Suppressor macrophage (primary cell): ENCODE measurements around the gene MITF.
"Not testable (repeated sequence)": the region's sequence is repeated elsewhere in the genome, so short reads cannot be mapped to it uniquely, and the experiment has no call there.

Source experiments
- DNase-seq, 4 experiments: peaks; one replicate each; pipeline ENCODE4 v3.0.0-alpha.2; 2020 to 2022

Gene MITF

DNA sequence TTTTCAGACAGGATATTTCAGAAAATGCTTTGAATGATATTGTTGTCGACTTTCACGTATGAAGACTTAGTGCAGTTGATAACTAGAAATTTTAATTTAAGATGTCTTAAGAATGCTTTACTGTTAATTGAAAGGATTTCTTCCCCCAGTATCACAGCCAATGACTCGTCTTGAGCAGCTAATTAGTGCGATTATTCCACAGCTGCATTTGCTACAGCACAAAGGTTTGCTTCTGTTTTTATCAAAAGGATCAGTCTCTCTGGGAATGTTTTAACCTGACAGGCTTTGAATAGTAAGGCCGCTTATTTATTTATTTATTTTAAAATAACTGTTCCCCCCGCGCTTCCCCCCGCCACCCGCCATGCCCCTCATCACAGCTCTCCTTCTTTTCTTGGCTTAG, 136.8 kb downstream of the MITF start:
- DNase-seq, result no peak

GRCh38 chr3:69878254-69878653, 139.0 kb downstream of the MITF start:
- DNase-seq, result no peak

DNA sequence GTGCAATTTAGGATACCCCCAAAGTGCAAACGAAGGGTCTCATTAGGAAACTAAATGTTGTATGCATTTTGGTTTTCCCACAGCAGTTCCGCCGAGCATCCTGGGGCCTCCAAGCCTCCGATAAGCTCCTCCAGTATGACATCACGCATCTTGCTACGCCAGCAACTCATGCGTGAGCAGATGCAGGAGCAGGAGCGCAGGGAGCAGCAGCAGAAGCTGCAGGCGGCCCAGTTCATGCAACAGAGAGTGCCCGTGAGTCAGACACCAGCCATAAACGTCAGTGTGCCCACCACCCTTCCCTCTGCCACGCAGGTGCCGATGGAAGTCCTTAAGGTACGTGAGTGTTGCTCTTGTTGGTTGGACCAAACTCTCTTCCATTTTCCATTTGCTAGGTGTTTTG, 139.8 kb downstream of the MITF start:
- no peak for DNase-seq

DNA sequence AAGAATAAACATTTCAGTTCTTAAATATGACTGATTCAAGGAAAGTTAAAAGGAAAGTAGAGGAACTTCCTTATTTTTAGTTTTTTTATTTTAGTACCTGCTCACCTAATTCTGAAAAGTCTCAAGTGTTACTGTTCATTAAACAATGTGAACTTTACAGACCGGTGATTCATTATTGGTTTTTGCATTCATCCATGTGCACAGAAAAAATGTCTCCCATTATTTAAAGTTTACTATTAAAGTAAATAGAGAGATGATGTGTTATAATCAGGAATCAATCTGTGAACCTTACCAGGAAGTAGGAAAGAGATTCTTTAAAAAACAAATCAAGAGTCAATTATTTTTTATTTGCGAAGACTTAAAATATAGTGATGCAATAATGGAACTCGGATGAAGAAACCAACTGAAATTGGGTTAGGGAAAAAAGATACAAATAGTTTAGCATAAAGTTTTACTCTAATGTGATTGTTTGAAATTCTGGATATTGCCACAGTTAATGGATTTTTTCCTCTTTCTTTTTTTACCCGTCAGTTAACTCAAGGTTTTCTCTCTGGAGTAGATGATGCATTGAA, 140.9 kb downstream of the MITF start:
- DNase-seq, result no peak

DNA sequence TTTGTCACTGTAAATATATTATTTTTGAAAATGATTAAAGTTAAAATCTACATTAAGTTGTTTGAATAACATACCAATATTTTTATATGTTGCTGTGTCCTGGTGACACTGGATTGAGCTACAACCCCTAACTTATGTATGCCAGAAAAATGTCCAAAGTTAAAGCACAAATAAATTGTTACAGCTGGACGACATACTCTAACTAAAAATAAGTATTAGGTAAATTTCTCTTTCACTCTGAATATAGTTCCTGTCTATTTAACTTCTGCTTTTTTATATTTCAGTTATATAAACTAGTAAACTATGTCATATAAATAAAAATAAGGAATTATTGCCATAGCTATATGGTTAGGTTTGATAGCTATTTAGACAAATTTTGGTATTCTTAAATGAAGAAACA, 141.8 kb downstream of the MITF start:
- peak in 2 of 4 experiments; percentile 45 to 60 for DNase-seq

DNA sequence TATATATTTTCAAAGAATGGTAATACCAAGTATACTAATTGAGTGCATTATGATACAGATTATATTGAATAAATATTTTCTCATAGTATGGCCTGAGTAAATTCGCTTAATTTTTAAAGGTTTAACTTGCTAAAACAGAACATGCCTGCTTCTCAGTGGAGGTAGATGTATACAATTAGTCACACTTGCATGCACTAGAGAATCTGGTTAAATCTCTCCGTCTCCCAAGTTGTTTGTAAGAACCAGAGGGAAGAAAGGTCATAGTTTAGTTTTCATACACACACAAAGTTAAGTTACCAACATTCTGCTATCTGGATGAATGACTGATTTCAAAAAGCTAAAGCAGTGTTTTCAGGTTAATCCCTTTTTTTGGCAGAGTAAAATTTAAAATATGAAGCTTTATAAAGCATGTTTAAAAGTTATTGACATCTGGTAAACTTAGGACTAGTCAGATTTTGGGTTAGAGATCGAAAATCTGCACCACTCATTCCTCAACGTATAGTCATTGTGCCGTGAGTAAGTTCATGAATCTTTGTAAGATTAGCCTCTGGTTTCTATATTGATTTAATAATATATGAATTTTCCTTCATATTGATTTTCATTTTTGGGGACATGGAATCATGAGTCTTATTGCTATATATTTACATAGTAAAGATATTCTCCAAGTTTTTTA, 142.6 kb downstream of the MITF start:
- DNase-seq, result no peak

DNA sequence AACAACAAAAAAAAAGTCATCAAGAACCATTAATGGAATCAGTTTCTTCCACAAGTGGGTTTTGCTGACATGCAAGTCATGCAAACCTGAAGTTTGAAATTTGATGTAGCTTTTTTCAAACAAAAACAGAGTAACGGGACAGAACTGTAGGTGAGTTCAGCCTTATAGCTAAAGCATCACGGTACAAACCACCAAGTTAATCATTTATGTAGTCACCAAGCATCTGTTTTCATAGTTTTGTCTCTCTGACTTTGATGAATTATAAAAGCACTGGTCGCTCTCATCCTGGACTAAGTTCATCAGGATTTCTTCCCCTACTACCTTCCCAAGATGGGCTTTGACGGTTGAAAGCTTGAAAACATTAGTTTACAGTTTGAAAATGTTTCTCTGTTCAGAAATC, 143.3 kb downstream of the MITF start:
- no peak for DNase-seq

GRCh38 chr3:69888040-69888942, 149.0 kb downstream of the MITF start:
- DNase-seq, result no peak

- DNase-seq, result no peak
These were observed 149.7 kb downstream of the MITF start for GRCh38 chr3:69888943-69889315.

DNA sequence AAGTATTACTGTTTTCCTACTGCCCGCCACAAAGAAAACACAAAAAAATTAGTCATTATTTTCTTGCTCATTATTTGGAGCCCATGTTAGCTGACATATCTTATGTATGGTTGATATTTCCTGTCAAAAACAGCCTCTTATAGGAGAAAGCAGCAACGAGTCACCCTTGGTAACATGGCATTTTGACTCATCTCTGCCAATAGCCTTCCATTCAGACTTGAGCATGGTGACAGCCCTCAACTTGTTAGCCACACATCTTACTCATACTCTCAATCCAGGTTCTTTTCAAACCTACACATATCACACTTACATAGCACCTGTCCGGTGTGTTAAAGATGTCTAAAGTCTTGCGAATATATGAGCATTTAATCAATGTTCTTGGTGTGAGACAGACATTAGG, 150.8 kb downstream of the MITF start:
- DNase-seq, result peak in 2 of 4 experiments; percentile 22 to 31

DNA sequence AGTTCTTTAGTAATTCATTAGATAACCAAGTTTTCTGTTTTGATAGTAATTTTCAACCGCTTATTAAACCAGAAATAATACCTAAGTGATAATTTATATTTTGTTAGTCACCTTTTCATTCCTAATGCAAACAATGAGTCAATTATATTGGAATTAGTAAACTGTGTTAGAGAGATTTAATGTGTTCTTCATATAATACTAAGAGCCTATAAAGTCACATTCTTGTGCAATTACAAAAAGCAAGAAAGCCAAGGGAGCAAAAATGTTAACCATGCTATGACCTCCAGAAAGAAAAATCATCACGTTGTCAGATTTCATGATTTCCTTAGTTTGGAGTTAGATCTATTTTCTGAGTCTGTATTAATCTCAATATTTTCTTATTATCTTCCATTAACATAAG, 151.4 kb downstream of the MITF start:
- no peak for DNase-seq

GRCh38 chr3:69892706-69893105, 153.4 kb downstream of the MITF start:
- no peak for DNase-seq

GRCh38 chr3:69893274-69893673, 154.0 kb downstream of the MITF start:
- no peak for DNase-seq

GRCh38 chr3:69896095-69896494, 156.8 kb downstream of the MITF start:
- DNase-seq, result no peak

DNA sequence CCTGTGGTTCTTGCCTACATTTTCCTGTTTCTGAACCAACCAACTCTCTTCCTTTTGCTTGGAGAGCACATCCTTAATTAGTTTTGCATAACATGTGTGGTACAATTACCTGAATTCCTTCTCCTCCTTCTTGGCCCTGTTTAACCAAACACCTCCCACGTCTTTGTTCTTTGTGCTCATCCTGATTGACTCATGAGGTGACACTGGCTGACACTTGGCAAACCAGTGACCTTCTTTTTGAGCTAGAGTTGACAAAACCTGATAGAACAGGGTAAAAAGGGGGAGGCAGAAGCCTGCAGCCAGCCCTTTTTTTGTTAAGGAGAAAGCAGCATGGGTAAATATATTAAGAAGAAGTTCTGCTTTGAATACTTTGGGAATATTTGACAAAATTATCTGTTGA, 161.1 kb downstream of the MITF start:
- DNase-seq, result peak in 2 of 4 experiments; percentile 16 to 21

GRCh38 chr3:69901802-69902201, 162.5 kb downstream of the MITF start:
- no peak for DNase-seq

DNA sequence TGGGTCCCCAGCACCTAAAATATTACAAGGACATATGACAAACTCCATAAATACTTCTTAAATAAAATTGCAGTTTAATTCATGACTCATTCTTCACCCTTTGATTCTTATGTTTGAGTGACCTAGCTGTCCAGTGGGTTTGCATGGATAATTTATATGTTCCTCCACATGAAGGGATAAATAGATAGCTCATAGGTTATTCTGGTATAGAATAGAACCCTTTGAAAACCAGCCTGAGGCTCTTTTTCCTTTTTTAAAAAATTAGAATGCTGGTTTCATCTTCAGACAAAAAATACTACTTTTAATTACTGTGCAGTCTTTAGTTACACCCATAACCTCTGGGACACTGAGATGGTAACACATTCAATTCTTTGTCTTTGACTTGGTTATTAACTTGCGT, 163.1 kb downstream of the MITF start:
- no peak for DNase-seq

DNA sequence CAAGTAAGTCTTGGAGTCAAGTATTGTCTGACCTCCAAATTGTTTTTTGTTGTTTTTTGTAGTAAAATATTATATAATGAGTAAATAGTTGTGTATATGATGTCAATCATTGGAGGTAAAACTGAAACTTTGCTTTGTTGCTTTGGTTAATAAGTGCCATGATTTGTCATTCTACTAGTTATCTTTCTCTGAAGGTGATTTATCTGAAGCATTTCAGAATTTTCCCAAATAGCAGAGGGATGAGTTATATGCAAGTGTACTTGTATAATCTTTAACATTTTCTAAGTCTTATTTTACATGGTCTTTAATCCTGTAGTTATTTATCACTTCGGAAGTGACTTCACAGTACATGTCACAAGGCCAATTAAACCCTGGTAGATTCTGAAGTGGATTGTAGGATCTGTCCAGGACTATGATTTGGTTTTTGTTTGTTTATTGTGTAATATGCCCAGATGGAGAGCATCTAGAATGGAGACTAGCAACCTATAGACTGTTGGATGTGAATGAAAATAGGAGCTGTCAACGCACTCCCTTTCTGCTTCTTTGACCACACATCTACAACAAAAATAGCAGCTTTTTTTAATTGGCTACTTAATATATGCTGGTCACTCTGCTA, 167.2 kb downstream of the MITF start:
- no peak for DNase-seq

- DNase-seq, result no peak
These were observed 168.3 kb downstream of the MITF start for GRCh38 chr3:69907554-69907953.

DNA sequence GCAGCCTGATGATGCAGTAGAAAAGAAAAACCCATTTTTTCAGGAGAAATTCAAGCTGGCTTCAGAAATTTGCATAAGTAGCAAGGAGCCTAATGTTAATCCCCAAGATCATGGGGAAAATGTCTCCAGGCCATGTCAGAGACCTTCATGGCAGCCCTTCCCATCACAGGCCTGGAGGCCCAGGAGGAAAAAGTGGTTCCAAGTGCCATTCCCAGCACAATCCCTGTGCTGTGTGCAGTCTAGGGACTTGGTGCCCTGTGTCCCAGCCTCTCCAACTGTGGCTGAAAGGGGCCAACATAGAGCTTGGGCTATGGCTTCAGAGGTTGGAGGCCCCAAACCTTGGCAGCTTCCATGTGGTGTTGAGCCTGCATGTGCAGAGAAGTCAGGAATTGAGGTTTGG, 170.6 kb downstream of the MITF start:
- DNase-seq, result not testable (repeated sequence)

DNA sequence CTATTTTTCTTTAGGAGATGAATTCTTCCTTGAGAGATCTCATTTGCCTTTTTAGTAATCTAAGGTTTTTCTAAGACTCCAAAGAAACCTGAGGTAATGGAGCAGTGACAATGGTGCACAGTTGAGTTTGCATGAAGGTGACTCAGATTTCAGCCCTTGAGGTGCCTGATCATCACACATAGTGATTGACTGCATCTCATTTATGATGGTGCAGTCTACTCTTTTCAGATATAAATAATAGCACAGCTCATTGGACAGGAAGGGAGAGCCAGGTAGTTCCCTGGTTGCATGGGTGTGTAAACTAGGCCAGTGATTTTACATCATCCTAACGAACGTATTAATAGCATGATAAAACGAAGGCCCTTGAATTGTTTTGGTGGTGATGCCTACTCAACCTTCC, 174.2 kb downstream of the MITF start:
- DNase-seq, result no peak

DNA sequence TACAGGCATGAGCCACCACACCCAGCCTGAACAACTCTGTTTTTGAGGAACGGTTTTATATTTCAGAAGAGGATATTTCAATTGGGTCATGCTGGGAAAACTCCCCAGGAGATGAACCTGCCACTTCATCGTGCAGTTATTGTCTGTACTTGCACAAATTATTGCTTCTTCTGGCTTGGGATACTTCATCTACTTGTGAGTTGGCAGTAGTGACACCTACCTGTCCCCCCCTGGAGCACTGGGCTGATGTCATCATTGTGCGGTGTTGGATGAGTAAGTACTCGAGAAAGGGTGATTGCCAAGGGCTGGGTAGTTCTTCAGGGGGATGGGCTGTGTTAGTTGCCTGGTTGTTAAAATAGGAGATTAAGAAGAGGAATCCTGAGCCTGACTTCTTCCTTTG, 175.1 kb downstream of the MITF start:
- peak in 2 of 4 experiments; percentile 17 to 23 for DNase-seq

- no peak for DNase-seq
These were observed 176.5 kb downstream of the MITF start for GRCh38 chr3:69915726-69916125.
